ENCODE measurements around the gene HDHD5. TPM values are rescaled to one million over a fixed set of nuclear protein-coding genes. Genes with fewer than 3 reads are reported as not detected.
A peak's percentile ranks its signal among the peaks of the same experiment; 100 is the strongest.

Gene HDHD5
- polyA plus RNA-seq, 1 donor from 2014 or later = 49.4 TPM

DNA sequence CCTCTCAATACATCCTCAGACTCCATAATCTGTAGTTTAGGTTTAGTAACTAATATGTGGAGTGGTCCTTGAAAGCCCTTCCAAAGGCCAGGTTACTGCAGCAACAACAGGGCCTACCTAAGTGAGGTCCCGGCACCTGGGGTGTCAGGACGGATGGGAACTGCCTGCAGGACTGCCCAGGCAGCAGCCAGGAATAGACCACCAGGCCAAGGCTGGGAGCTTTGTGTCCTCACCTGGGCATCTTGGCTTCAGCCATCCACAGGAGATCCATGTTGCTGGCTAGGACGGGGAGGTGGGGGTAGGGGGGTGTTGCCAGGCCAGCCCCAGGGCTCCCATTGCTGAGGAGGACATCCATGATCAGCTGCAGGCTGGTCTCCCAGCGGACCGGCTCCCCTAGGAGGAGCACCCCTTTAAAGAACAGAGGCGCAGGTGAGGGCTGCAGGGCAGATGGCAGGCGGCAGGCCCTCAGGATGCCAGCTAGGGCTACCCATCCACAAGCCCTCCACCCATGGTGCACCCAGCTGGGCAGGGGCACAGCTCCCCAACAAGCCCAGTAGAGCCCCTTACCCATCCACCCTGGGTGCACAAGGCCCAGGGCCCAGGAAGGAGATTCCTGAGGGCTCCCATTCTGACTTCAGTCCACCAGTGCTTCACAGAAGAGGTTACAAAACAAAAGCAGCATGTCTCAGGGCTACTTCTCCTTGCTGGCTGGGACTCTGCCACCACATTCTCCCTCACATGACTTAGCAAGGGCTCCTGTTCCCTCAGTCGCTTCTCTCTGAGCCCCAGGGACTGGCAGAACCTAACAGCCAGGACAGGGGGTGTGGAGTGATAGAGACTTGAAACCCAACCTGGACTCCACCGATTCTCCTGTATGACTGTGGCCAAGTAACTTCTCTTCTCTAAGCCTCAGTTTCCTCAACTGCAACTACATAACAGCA is 18.0 kb downstream of the HDHD5 start:
- Mint-ChIP-seq H3K36me3 (peaks cover 4% of the 10 kb centered on the region), H3K4me3 (no peak overlapping the region), H3K9me3 (no peaks in the 10 kb centered on the region), H3K4me1 (no peaks in the 10 kb centered on the region), H3K27ac (peak overlapping the region in 1 of 3 donors; percentile 47), H3K27me3 (no peaks in the 10 kb centered on the region)

DNA sequence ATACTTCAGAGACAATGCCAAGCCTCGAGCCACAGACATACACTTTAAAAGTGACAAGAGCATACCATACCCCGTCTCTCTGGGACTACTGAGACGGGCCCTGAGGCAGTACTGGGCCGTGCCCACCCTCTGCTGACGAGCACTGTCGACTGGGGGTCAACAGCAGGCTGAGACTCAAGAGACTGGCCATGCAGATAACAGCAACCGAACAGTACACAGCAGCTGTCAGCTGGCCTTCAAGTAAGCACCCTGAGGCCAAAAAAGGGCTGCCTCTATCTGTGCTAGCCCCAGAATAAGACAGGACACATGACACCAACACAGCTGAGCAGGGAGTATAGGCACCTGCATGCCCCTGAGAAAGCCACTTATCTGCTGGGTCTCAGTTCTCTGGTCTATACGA is 19.1 kb downstream of the HDHD5 start:
- Mint-ChIP-seq H3K9me3 (no peaks in the 10 kb centered on the region), H3K27ac (no peak overlapping the region), H3K4me3 (peak overlapping the region in 1 of 4 donors; percentile 60), H3K4me1 (no peaks in the 10 kb centered on the region), H3K27me3 (no peaks in the 10 kb centered on the region), H3K36me3 (peaks cover 4% of the 10 kb centered on the region)

DNA sequence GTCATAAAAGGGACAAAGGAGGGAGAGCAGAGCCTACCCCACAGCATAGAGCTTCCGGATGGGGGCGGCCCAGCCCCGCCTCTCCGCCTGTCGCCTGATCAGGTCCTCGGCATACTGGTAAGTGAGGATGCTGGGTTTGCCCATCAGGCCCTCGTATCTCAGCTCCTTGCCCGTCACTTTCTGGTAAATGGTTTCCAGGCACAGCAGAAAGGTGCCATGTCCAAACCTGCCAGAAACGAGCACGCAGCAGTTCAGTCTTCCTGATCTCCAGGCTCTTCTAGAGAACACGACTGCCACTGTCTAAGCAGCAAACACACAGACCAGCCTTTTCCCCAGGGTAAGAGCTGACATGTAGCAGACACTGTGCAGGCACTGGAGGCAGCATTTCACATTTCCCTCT is 20.6 kb downstream of the HDHD5 start:
- H3K36me3 Mint-ChIP-seq = peaks cover 4% of the 10 kb centered on the region
- no peaks in the 10 kb centered on the region for H3K4me1 Mint-ChIP-seq
- H3K4me3 Mint-ChIP-seq = no peak overlapping the region
- H3K27ac Mint-ChIP-seq = peak overlapping the region in 1 of 3 donors; percentile 47
- no peaks in the 10 kb centered on the region for H3K9me3 Mint-ChIP-seq
- H3K27me3 Mint-ChIP-seq = no peaks in the 10 kb centered on the region

DNA sequence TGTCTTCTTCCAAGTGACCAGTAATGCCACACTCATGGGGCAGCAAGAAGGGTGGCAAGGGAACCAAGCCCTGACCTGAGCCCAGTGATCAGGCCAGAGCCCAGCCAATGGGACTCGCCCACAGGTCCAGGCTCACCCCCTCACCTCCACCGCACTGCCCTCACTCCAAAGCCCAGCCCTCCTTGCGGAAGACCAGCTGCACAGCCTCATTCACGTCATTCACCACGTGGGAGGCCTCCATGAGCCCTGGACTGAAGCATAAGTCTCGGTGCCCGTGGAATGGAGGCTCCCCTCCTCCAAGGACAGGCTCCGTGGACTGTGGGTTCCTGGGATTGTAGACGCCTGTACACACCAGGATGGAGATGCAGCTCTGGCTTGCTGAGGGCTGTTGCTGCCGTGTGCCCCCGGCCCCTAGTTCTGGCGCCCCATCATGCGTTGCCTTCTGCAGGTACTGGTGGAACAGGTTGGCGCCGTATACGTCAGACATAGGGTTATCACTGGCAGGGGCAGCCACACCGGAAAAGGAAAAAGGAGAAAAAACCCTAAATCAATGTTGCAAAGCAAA is 21.1 kb downstream of the HDHD5 start:
- no peak overlapping the region for H3K4me3 Mint-ChIP-seq
- H3K36me3 Mint-ChIP-seq = peaks cover 2% of the 10 kb centered on the region
- H3K4me1 Mint-ChIP-seq = no peaks in the 10 kb centered on the region
- H3K9me3 Mint-ChIP-seq = no peaks in the 10 kb centered on the region
- H3K27ac Mint-ChIP-seq = peak overlapping the region in 1 of 3 donors; percentile 47
- H3K27me3 Mint-ChIP-seq = no peaks in the 10 kb centered on the region

DNA sequence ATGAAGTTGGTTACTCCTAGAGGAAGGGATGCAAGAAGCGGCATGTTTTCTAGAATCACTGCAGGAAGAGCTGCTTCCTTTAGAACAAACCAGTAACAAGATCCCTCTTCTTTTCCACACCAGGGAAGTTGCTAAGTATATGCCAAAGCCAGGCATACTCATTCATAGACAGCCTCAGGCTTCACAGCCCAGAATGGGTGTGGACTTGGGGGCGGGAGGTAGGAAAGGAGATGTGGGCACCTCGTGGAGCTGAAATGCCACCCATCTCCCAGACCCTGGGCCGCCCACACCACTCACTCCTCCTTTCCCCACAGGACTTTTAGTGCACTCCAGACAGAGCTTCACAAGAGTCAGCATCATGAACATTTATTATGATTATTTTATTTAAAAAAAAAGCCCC is 21.9 kb downstream of the HDHD5 start:
- Mint-ChIP-seq H3K9me3 (no peaks in the 10 kb centered on the region), H3K4me3 (no peak overlapping the region), H3K27ac (no peak overlapping the region), H3K27me3 (no peaks in the 10 kb centered on the region), H3K4me1 (no peaks in the 10 kb centered on the region), H3K36me3 (no peaks in the 10 kb centered on the region)

DNA sequence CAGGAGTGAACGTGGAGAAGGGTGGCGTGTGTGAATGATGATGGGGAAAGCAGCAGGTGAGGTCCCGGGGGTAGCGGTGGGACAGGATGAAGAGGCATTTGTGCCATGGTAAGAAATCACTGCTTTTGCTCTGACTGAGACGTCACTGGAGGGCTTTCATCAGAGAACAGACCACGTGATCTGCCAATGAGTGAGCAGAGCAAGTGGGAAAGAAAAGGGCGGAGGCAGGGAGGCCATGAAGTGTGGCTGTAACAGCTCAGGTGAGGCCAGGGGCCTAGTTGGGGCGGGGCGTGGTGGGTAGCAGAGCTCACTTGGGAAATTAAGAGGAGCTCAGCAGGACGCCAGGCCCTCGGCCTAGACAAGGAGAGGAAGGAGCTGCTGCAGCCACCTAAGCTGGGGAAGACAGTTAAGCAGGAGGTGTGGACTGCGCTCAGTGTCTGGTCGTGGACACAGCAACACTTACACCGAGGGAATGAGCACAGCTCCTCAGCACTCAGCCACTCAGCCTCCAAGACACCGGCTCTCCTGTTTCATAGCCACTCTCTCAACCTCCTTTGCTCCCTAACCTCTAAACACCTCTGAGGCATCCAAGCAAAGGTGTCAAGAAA is 23.8 kb downstream of the HDHD5 start:
- no peaks in the 10 kb centered on the region for H3K36me3 Mint-ChIP-seq
- H3K4me1 Mint-ChIP-seq = peaks cover 0 to 1% (median 0%) of the 10 kb centered on the region in 3 donors
- H3K27me3 Mint-ChIP-seq = no peaks in the 10 kb centered on the region
- no peaks in the 10 kb centered on the region for H3K9me3 Mint-ChIP-seq
- H3K4me3 Mint-ChIP-seq = no peak overlapping the region
- no peak overlapping the region for H3K27ac Mint-ChIP-seq

DNA sequence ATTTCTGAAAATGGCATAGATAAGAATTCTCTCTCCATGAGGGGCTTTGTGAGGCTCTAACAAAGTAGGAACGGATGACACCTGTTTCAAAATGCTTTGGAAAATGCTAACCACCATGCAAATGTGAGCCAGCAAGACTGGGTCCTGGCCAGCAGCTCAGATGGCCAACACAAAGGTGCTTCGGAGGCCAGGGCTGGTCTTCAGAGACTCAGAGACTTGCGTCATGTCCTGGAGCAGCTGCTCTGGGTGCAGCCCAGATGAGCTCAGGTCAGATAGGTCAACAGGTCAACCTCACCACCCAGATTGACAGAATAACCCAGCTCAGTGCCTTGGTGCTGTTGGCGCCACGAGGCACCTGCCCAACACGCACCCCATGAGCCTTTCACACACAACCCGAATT is 25.9 kb downstream of the HDHD5 start:
- Mint-ChIP-seq H3K27ac (no peak overlapping the region), H3K4me3 (no peak overlapping the region), H3K36me3 (no peaks in the 10 kb centered on the region), H3K4me1 (peaks cover 0 to 1% (median 0%) of the 10 kb centered on the region in 3 donors), H3K27me3 (no peaks in the 10 kb centered on the region), H3K9me3 (no peaks in the 10 kb centered on the region)

DNA sequence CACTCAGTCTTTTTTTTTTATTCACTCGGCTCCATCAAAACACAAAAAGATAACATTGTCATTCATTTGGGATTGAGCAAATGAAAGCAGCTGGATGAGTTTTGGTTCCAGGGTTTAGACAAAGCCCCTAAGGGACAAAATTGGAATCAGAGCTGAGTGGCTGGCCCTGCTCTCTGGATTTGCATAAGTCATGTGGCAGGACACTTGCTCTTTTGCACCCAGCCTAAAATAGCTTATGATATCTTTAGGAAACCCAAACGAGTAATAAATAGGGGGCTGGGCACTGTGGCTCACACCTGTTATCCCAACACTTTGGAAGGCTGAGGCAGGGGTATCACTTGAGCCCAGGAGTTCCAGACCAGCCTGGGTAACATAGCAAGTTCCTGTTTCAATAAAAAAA is 27.0 kb downstream of the HDHD5 start:
- no peak overlapping the region for H3K27ac Mint-ChIP-seq
- H3K4me1 Mint-ChIP-seq = peaks cover 0 to 1% (median 0%) of the 10 kb centered on the region in 3 donors
- H3K36me3 Mint-ChIP-seq = no peaks in the 10 kb centered on the region
- H3K9me3 Mint-ChIP-seq = no peaks in the 10 kb centered on the region
- H3K4me3 Mint-ChIP-seq = no peak overlapping the region
- no peaks in the 10 kb centered on the region for H3K27me3 Mint-ChIP-seq

DNA sequence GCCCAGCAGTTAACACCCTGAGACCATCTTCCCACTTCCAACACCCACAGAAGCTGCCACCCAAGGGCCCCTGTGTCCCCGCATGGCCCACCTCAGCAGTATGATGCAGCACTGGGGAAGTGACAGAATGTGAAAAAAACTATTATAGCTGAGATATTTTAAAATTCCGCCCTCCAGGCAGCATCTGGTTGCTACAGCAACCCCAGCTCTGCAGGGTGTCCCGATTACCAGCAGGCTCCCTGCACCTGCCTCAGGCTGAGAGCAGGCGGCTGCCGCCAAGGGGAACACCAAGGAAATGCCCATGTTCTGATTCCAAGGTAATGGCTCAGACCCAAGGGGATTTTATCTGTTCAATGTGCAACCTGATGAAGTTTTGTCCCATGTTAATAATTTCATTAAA is 27.4 kb downstream of the HDHD5 start:
- Mint-ChIP-seq H3K9me3 (no peaks in the 10 kb centered on the region), H3K36me3 (no peaks in the 10 kb centered on the region), H3K4me3 (no peak overlapping the region), H3K27ac (no peak overlapping the region), H3K27me3 (peaks cover 1% of the 10 kb centered on the region), H3K4me1 (peaks cover 0 to 1% (median 0%) of the 10 kb centered on the region in 3 donors)

DNA sequence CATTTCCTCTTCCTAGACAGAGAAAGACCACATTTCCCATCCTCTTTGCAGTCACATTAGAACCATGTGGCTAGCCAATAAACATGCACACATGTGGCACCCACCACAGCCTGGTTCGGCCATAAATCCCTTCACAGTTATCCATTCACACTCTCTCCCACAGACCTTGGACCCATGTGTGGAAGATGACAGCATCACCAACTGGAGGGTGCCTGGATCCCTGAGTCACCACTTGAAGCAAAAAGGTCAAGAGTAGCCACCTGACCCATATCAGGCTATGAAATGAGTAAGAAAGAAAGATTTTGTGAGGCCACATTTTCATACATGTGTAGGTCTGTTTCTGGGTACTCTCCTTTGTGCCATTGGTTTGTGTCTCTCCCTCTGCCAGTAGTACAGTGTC is 28.9 kb downstream of the HDHD5 start:
- peaks cover 0 to 1% (median 0%) of the 10 kb centered on the region in 3 donors for H3K4me1 Mint-ChIP-seq
- peaks cover 1% of the 10 kb centered on the region for H3K27me3 Mint-ChIP-seq
- no peak overlapping the region for H3K4me3 Mint-ChIP-seq
- H3K36me3 Mint-ChIP-seq = no peaks in the 10 kb centered on the region
- H3K27ac Mint-ChIP-seq = no peak overlapping the region
- H3K9me3 Mint-ChIP-seq = no peaks in the 10 kb centered on the region

DNA sequence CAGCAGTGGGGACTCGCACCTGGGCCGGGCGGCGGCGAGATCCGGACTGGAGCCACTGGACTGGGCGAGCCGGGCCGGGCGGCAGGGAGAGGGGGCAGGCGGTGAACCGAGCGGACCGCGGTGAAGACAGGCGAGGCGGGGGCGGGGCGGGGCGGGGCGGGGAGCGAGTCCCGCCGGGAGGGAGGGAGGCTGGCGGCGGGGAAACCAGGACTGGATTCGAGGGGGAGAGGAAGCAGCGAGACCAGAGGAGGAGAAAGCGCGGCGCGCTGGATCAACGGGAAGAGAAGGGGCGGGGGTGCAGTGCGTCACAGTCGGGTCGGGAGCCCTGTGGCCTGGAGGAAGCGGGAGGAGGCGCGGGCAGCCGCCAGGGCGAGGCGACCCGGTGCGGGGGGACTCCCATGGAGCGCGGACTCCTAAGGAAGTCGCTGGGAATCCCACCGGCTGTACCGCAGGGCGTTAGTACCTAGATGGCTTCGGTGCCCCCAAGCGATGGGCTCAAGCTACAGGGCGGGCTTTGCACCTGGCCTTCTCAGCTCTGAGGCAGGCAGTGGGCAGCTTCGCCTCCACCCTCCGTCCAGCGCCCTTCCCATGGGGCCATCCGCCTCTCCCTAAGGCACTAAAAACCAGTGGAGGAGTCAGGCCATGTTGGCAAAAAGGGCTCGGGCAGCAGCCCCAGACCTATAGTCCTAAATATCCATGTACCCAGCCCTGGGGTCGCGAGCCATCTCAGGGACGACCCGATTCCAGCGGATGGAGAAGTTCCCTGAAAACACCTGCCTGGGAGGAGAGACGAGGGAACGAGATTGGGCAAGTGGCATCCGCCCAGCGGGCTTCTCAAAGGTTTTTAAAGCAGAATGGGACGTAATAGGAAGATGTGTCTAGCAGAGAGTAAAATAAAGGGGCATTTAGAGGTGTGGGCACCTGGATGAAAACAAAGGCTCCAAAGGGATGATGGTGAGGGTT is 37.6 kb downstream of the HDHD5 start, which contains the start of gene TMEM121B:
Gene TMEM121B, minus strand, starts transcription at position 128 of the 963 bp plus-strand sequence. CDS start 233 bp downstream, outside the sequence.
- peaks cover 28% of the 10 kb centered on the region for H3K27me3 Mint-ChIP-seq

DNA sequence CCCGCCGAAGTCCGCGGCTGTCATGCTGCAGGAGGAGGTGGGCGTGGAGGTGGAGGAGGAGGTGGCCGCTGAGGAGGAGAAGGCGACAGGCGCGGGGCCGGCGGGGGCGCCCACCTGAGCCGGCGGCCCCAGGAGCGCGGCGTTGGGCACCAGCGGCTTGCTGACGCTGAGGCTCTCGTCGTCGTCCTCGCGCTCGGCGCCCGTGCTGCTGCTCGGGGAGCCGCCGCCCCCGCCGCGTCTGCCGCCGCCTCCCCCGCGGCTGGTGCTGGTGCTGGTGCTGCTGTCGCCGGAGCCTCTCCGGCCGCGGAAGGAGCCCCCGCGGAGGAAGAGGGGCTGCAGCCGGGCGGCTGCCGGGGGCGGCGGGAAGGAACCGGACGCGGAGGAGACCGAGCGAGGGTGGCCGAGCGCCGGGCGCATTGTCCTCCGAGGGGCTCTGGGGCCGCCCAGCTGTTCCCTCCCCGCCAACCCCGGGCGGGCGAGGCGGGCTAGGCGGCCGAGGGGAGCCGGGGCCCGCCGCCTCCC is 38.3 kb downstream of the HDHD5 start:
- H3K36me3 Mint-ChIP-seq = no peaks in the 10 kb centered on the region
- H3K4me1 Mint-ChIP-seq = peaks cover 22 to 29% (median 26%) of the 10 kb centered on the region in 3 donors
- no peaks in the 10 kb centered on the region for H3K9me3 Mint-ChIP-seq
- no peak overlapping the region for H3K27ac Mint-ChIP-seq
- H3K27me3 Mint-ChIP-seq = peaks cover 29% of the 10 kb centered on the region
- H3K4me3 Mint-ChIP-seq = no peak overlapping the region

More for the DNA sequence above, 37.6 kb downstream of the HDHD5 start, which contains the start of gene TMEM121B:
- H3K36me3 Mint-ChIP-seq = no peaks in the 10 kb centered on the region
- no peak within 1 kb of the TSS for H3K27ac Mint-ChIP-seq
- no peaks in the 10 kb centered on the region for H3K9me3 Mint-ChIP-seq
- peaks cover 19 to 22% (median 20%) of the 10 kb centered on the region in 3 donors for H3K4me1 Mint-ChIP-seq
- H3K4me3 Mint-ChIP-seq = peak within 1 kb of the TSS; percentile 28 to 79 (median 58)

DNA sequence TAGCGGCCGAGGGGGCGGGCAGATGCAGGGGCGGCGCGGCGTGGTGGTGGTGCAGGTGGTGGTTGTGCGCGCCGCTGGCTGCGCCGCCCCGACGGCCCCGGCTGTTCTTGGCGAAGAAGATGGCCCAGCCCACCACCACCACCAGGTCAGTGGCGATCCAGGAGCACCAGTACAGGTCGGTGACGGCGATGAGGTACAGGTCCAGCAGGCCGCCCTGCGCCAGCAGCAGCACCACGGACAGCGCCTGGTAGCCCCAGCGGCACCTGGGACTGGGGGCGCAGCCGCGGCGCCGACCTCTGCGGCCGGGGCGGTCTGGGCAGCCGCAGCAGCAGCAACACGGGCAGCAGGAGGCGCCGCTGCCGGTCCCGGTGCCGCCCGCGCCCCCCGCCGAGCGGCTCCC is 38.8 kb downstream of the HDHD5 start:
- no peaks in the 10 kb centered on the region for H3K9me3 Mint-ChIP-seq
- H3K4me1 Mint-ChIP-seq = peaks cover 22 to 34% (median 27%) of the 10 kb centered on the region in 3 donors
- H3K27me3 Mint-ChIP-seq = peaks cover 29% of the 10 kb centered on the region
- H3K36me3 Mint-ChIP-seq = no peaks in the 10 kb centered on the region
- no peak overlapping the region for H3K4me3 Mint-ChIP-seq
- no peak overlapping the region for H3K27ac Mint-ChIP-seq

Measured in IgD-negative memory B cell (primary cell).